Fibroblast of lung (primary cell): ENCODE measurements around the gene FUT8.

ENCODE experiments used
- CTCF ChIP-seq, 2 donors: IDR thresholded peaks in 1 of 2; conservative IDR thresholded peaks in 1 of 2; 1 replicate in 1 of 2; 2 replicates in 1 of 2; pipeline ENCODE4 v1.5.1; 2011 to 2012; ENCODE audit warnings: low read length in 2 of 2, control low read depth in 1 of 2, inconsistent platforms in 1 of 2, low read depth in 1 of 2, mild to moderate bottlenecking in 1 of 2
- EZH2 ChIP-seq: IDR thresholded peaks from 2 replicates; pipeline ENCODE4 v1.5.1; 2012; ENCODE audit warnings: low read length, control low read depth, mild to moderate bottlenecking; ENCODE audit errors: missing control alignments

GRCh38 chr14:65503771-65504170 is 91.2 kb downstream of the FUT8 start:
- TF ChIP-seq EZH2, result no peak
- no peak for TF ChIP-seq CTCF (conservative IDR thresholded peaks at IDR 0.05 in 1 of 2, IDR thresholded peaks at IDR 0.05 in 1 of 2; ENCODE audit: low read depth in 1 of 2, low read length in 2 of 2)
